Measurements from ENCODE around the gene PRICKLE4. TPM values are rescaled to one million over a fixed set of nuclear protein-coding genes. Genes with fewer than 3 reads are reported as not detected.
A peak's percentile ranks its signal among the peaks of the same experiment; 100 is the strongest.

PRICKLE4 gene
- total RNA-seq, 3 donors from 2014 or later (not counting 1 experiment from before 2014, with no cell fraction given), result not detected

DNA sequence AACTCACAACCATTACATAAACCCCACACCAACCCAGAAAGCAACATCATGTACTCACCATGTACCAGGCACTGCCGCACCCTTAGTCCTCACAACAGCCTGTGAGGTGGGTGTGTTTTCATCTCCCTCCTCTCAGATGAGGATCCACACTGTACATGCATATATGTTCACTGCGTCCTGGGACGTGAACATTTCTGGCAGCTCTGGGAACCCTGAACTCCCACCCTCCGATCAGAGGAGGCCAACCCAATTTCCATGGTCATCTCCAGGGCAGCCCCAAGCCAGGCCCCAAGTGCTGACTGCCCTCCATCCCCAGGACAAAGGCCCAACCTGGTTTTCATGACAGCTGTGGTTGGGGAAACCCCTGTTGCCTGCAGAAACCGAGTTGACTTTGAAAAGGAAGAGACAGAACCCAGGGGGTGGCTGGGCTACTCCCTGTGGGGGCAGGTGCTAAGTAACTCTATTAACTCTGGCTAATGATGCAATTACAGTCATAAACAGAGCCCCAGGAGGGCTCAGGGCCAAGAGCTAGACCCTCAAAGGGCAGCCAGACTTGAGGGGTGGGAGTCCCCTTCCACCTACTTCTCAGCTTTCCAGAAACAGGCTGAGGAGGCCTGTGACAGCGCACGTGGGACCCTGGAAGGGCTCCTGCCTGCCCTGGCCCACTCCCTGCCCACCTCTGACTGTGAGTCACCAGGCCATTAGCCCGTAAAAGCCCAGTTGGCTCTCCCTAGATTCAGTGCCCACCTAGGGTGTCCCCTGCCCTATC is 47.8 kb upstream of the PRICKLE4 start:
- peak overlapping the region; percentile 88 to 95 for H3K27ac Mint-ChIP-seq
- ATAC-seq, result peak; percentile 46 to 61 (median 58)
- no peaks in the 10 kb centered on the region for H3K27me3 Mint-ChIP-seq (ENCODE audit: low read depth in 2 of 2)
- peak; percentile 77 to 88 for DNase-seq
- peaks cover 67% of the 10 kb centered on the region for H3K4me1 ChIP-seq (ENCODE audit: control insufficient read depth, insufficient read depth, low read length)
- peak overlapping the region; percentile 70 for H3K4me3 Mint-ChIP-seq
- peaks cover 2% of the 10 kb centered on the region for H3K36me3 ChIP-seq (ENCODE audit: control insufficient read depth, insufficient read depth, low read length)
- peaks cover 44 to 59% of the 10 kb centered on the region in 2 donors for H3K4me1 Mint-ChIP-seq
- no peaks in the 10 kb centered on the region for H3K27me3 ChIP-seq (ENCODE audit: control insufficient read depth, insufficient read depth, low read length)
- TF ChIP-seq CTCF (IDR thresholded peaks at IDR 0.05), result no peak
- H3K4me3 ChIP-seq (ENCODE audit: low read length), result peak overlapping the region; percentile 59
- no peaks in the 10 kb centered on the region for H3K36me3 Mint-ChIP-seq
- H3K27ac ChIP-seq (ENCODE audit: low read length), result peak overlapping the region; percentile 95
- WGBS (ENCODE audit: insufficient coverage), result 32% methylated on average over 7 of the region's 8 CpGs
- no peaks in the 10 kb centered on the region for H3K9me3 ChIP-seq (ENCODE audit: control insufficient read depth, insufficient read depth, low read length)
- no peaks in the 10 kb centered on the region for H3K9me3 Mint-ChIP-seq
- intact Hi-C loops (cut with micrococcal nuclease), result loop anchor here (1.0 to 5.0 kb wide), 5 partner anchors 9 to 660 kb away; partner anchors contain the start of genes NFYA and OARD1

- peaks cover 44 to 54% of the 10 kb centered on the region in 2 donors for H3K4me1 Mint-ChIP-seq
- peak overlapping the region; percentile 88 to 95 for H3K27ac Mint-ChIP-seq
- Histone ChIP-seq H3K27ac (ENCODE audit: low read length) (peak overlapping the region; percentile 95), H3K27me3 (ENCODE audit: control insufficient read depth, insufficient read depth, low read length) (no peaks in the 10 kb centered on the region), H3K9me3 (ENCODE audit: control insufficient read depth, insufficient read depth, low read length) (no peaks in the 10 kb centered on the region), H3K4me3 (ENCODE audit: low read length) (peak overlapping the region; percentile 59), H3K4me1 (ENCODE audit: control insufficient read depth, insufficient read depth, low read length) (peaks cover 62% of the 10 kb centered on the region), H3K36me3 (ENCODE audit: control insufficient read depth, insufficient read depth, low read length) (peaks cover 2% of the 10 kb centered on the region)
- no peaks in the 10 kb centered on the region for H3K9me3 Mint-ChIP-seq
- no peaks in the 10 kb centered on the region for H3K27me3 Mint-ChIP-seq (ENCODE audit: low read depth in 2 of 2)
- no peaks in the 10 kb centered on the region for H3K36me3 Mint-ChIP-seq
- no peak for DNase-seq
- intact Hi-C loops (cut with micrococcal nuclease), result loop anchor here (1.0 to 5.0 kb wide), 4 partner anchors 27 to 661 kb away; partner anchors contain the start of genes NFYA and OARD1
- no peak for TF ChIP-seq CTCF (IDR thresholded peaks at IDR 0.05)
- ATAC-seq, result no peak
- WGBS (ENCODE audit: insufficient coverage), result 57% methylated on average over 11 of the region's 11 CpGs
- peak overlapping the region; percentile 70 for H3K4me3 Mint-ChIP-seq
Observed at GRCh38 chr6:41733360-41733706, 47.2 kb upstream of the PRICKLE4 start.

- H3K27me3 Mint-ChIP-seq (ENCODE audit: low read depth in 2 of 2), result no peaks in the 10 kb centered on the region
- 2% methylated on average over 70 of the region's 73 CpGs for WGBS (ENCODE audit: insufficient coverage)
- no peaks in the 10 kb centered on the region for H3K36me3 Mint-ChIP-seq
- H3K9me3 Mint-ChIP-seq, result no peaks in the 10 kb centered on the region
- H3K27me3 ChIP-seq (ENCODE audit: control insufficient read depth, insufficient read depth, low read length), result no peaks in the 10 kb centered on the region
- peak overlapping the region; percentile 74 for H3K4me3 ChIP-seq (ENCODE audit: low read length)
- DNase-seq (peak; percentile 81 to 89), ATAC-seq (peak; percentile 55 to 81 (median 68))
- peak overlapping the region; percentile 95 for H3K27ac ChIP-seq (ENCODE audit: low read length)
- no peak for TF ChIP-seq CTCF (IDR thresholded peaks at IDR 0.05)
- peak overlapping the region; percentile 88 to 95 for H3K27ac Mint-ChIP-seq
- peaks cover 2% of the 10 kb centered on the region for H3K36me3 ChIP-seq (ENCODE audit: control insufficient read depth, insufficient read depth, low read length)
- intact Hi-C loops (cut with micrococcal nuclease), result loop anchor here (1.0 to 5.0 kb wide), 5 partner anchors 28 to 661 kb away; partner anchors contain the start of genes NFYA, OARD1 and TOMM6
- H3K4me1 Mint-ChIP-seq, result peaks cover 40 to 47% of the 10 kb centered on the region in 2 donors
- peak overlapping the region; percentile 70 for H3K4me3 Mint-ChIP-seq
- H3K4me1 ChIP-seq (ENCODE audit: control insufficient read depth, insufficient read depth, low read length), result peaks cover 55% of the 10 kb centered on the region
- no peaks in the 10 kb centered on the region for H3K9me3 ChIP-seq (ENCODE audit: control insufficient read depth, insufficient read depth, low read length)
Observed at GRCh38 chr6:41733707-41734665, 46.6 kb upstream of the PRICKLE4 start.

Measured in natural killer cell (primary cell).